Measurements from ENCODE around the gene APP. TPM values are rescaled to one million over a fixed set of nuclear protein-coding genes. Genes with fewer than 3 reads are reported as not detected.

APP gene
- total RNA-seq, 2 experiments from 2014 or later: 39.3 to 39.4 TPM

DNA sequence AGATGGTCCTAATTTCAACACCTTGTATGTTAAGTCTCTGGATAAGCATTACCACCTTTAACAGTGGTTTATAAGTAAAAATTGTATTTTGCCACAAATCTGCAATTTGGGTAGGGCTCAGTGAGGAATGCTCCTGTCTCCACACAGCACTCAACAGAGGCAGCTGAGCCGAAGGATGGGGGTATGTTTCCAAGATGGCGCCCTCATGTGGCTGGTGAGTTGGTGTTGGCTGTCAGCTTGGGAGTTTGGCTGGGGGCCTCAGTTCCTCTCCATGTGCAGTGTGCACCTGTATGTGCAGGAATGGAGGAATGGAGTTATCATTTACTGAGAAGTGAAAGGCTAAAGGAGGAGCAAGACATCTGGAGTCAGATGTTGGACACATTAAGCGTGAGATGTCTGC lies 299.0 kb downstream of the APP start:
- Mint-ChIP-seq H3K4me1 (ENCODE audit: low read depth) (no peaks in the 10 kb centered on the region), H3K27me3 (peaks cover 2% of the 10 kb centered on the region), H3K27ac (no peak overlapping the region), H3K4me3 (no peak overlapping the region), H3K9me3 (no peaks in the 10 kb centered on the region), H3K36me3 (ENCODE audit: low read depth) (no peaks in the 10 kb centered on the region)
- intact Hi-C loops (cut with micrococcal nuclease): no loop called here
- ChIA-PET POLR2A (no interaction called here), CTCF (interaction anchor here (1.0 to 1.4 kb wide), 4 partner anchors 10 to 56 kb away, joined by 3 to 4 read pairs (median 3); no protein-coding TSS in a partner anchor)
- peak; percentile 20 for DNase-seq
- no peak for ATAC-seq
- TF ChIP-seq, protein P1, sequence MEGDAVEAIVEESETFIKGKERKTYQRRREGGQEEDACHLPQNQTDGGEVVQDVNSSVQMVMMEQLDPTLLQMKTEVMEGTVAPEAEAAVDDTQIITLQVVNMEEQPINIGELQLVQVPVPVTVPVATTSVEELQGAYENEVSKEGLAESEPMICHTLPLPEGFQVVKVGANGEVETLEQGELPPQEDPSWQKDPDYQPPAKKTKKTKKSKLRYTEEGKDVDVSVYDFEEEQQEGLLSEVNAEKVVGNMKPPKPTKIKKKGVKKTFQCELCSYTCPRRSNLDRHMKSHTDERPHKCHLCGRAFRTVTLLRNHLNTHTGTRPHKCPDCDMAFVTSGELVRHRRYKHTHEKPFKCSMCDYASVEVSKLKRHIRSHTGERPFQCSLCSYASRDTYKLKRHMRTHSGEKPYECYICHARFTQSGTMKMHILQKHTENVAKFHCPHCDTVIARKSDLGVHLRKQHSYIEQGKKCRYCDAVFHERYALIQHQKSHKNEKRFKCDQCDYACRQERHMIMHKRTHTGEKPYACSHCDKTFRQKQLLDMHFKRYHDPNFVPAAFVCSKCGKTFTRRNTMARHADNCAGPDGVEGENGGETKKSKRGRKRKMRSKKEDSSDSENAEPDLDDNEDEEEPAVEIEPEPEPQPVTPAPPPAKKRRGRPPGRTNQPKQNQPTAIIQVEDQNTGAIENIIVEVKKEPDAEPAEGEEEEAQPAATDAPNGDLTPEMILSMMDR (IDR thresholded peaks at IDR 0.05): no peak

DNA sequence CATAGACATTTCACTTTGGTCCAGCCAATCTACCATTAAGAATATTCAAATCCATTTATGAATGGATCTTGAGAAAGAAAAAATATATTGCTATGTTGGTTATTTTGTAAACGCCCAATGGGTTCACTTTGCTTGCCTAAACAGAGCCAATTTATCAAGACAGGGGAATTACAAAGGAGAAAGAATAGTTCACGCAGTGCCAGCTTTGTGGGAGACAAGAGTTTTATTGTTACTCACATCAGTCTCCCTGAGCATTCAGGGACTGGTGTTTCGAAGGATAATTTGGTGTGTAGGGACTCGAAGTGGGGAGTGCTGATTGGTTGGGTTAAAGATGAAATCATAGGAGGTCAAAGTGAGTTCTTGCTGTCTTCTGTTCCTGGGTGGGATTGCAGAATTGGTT lies 300.5 kb downstream of the APP start:
- ChIA-PET POLR2A (no interaction called here), CTCF (interaction anchor here (1.0 to 1.3 kb wide), 2 partner anchors 9 to 26 kb away, joined by 3 read pairs; no protein-coding TSS in a partner anchor)
- TF ChIP-seq, protein P1 (IDR thresholded peaks at IDR 0.05): no peak
- Mint-ChIP-seq H3K27ac (no peak overlapping the region), H3K4me3 (no peak overlapping the region), H3K4me1 (ENCODE audit: low read depth) (no peaks in the 10 kb centered on the region), H3K9me3 (no peaks in the 10 kb centered on the region), H3K27me3 (peaks cover 2% of the 10 kb centered on the region), H3K36me3 (ENCODE audit: low read depth) (no peaks in the 10 kb centered on the region)
- intact Hi-C loops (cut with micrococcal nuclease): no loop called here
- DNase-seq (no peak), ATAC-seq (no peak)

DNA sequence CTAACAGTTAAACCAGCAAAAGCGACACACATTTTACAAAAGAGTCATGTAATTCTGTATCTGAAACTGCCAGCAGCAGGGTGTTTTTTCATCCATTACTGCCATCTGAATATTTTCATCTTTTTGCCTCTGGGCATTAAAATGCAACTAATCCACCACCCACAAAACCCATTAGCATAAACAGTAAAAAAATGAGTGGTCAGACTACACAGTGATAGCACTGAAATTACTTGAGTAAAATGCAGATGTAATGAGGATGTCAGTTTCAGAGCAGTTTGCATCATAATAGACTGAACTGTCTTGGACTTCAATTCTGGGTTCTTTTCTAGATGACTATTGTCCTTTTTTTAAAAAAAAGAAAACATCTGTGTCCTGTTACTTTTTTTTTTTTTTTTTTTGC lies 303.5 kb downstream of the APP start:
- intact Hi-C loops (cut with micrococcal nuclease): no loop called here
- ATAC-seq (no peak), DNase-seq (no peak)
- peaks cover 2% of the 10 kb centered on the region for H3K27me3 Mint-ChIP-seq
- H3K4me3 Mint-ChIP-seq: no peak overlapping the region
- H3K4me1 Mint-ChIP-seq (ENCODE audit: low read depth): no peaks in the 10 kb centered on the region
- H3K27ac Mint-ChIP-seq: no peak overlapping the region
- H3K9me3 Mint-ChIP-seq: no peaks in the 10 kb centered on the region
- TF ChIP-seq, protein P1 (IDR thresholded peaks at IDR 0.05): no peak
- ChIA-PET CTCF (no interaction called here), POLR2A (no interaction called here)
- H3K36me3 Mint-ChIP-seq (ENCODE audit: low read depth): no peaks in the 10 kb centered on the region

DNA sequence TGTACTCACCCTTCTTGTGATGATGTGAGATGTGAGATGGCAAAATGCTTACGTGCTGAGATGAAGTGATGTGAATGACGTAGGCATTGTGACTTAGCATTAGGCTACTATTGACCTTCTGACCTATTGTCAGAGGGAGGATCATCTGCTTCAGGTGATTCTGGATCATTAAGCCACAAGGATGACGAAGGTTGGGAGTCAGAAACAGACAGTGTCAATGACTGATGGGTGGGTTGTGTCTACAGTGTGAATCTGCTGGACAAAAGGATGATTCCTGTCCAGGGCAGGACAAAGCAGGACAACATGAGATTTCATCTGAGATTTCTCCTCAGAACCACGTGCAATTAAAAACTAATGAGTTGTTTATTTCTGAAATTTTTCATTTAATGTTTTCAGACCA lies 306.8 kb downstream of the APP start:
- Mint-ChIP-seq H3K27me3 (peaks cover 4% of the 10 kb centered on the region), H3K4me3 (no peak overlapping the region), H3K36me3 (ENCODE audit: low read depth) (no peaks in the 10 kb centered on the region), H3K27ac (no peak overlapping the region), H3K9me3 (no peaks in the 10 kb centered on the region), H3K4me1 (ENCODE audit: low read depth) (no peaks in the 10 kb centered on the region)
- TF ChIP-seq, protein P1 (IDR thresholded peaks at IDR 0.05): no peak
- DNase-seq: no peak
- no peak for ATAC-seq
- intact Hi-C loops (cut with micrococcal nuclease): loop anchor here (5.0 kb wide), 1 partner anchor 256 kb away; the partner anchor contains the start of gene MRPL39
- ChIA-PET CTCF (interaction anchor here (0.7 kb wide), 1 partner anchor 27 kb away, joined by 3 read pairs; no protein-coding TSS in a partner anchor), POLR2A (no interaction called here)

DNA sequence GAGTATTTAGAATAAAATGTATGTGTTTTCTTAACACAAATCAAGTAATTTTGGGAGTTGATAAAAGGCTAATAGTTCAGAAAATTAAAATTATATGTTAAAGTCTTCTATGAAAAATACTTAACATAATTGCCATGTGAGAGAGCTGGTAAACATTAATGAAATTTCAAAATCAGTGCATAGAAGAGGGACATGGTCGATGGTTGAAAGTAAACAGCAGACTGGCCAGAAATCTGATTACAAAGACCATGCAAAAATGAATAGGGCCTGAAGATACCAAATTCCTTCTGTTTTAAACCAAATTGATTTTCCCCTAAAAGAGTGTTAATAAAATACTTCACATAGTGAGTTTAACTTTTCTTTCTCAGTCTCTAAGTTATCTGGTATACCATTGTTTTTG lies 307.5 kb downstream of the APP start:
- TF ChIP-seq, protein P1 (IDR thresholded peaks at IDR 0.05): no peak
- Mint-ChIP-seq H3K4me1 (ENCODE audit: low read depth) (no peaks in the 10 kb centered on the region), H3K27ac (no peak overlapping the region), H3K9me3 (no peaks in the 10 kb centered on the region), H3K36me3 (ENCODE audit: low read depth) (no peaks in the 10 kb centered on the region), H3K4me3 (no peak overlapping the region), H3K27me3 (peaks cover 4% of the 10 kb centered on the region)
- ChIA-PET POLR2A (interaction anchor here (0.6 kb wide), 1 partner anchor 484 kb away, joined by 3 read pairs; no protein-coding TSS in a partner anchor), CTCF (interaction anchor here (0.8 to 2.1 kb wide), 6 partner anchors 19 to 255 kb away, joined by 3 to 13 read pairs (median 3); no protein-coding TSS in a partner anchor)
- DNase-seq (no peak), ATAC-seq (no peak)
- intact Hi-C loops (cut with micrococcal nuclease): loop anchor here (5.0 kb wide), 1 partner anchor 256 kb away; the partner anchor contains the start of gene MRPL39

Data from activated CD8-positive, alpha-beta T cell treated with anti-CD3 and anti-CD28 coated beads for 36 hours (primary cell).